HepG2 (cell line): Measurements from ENCODE around the gene UBXN1. TPM values are rescaled to one million over a fixed set of nuclear protein-coding genes. Genes with fewer than 3 reads are reported as not detected.

ENCODE experiments used
- DNMT1 ChIP-seq: sonication (generic); formaldehyde crosslinking; IDR thresholded peaks from 2 replicates; pipeline ENCODE4 v1.5.1; 2020; ENCODE audit warnings: mild to moderate bottlenecking, missing genetic modification reagents
- FOXC1 ChIP-seq: sonication (generic); formaldehyde crosslinking; IDR thresholded peaks from 2 replicates; pipeline ENCODE4 v1.8.0; 2022; ENCODE audit warnings: mild to moderate bottlenecking, missing genetic modification reagents, borderline replicate concordance
- GPN1 ChIP-seq: sonication (generic); formaldehyde crosslinking; IDR thresholded peaks from 2 replicates; pipeline ENCODE4 v1.5.1; 2020; ENCODE audit warnings: missing genetic modification reagents, borderline replicate concordance
- KLF6 ChIP-seq: IDR thresholded peaks from 2 replicates; pipeline ENCODE4 v1.8.0; 2016; ENCODE audit warnings: missing biosample characterization, missing genetic modification reagents
- KMT2B ChIP-seq: IDR thresholded peaks from 2 replicates; pipeline ENCODE4 v1.6.1; 2016; ENCODE audit warnings: missing genetic modification reagents, missing compliant biosample characterization
- MATR3 ChIP-seq: sonication (generic); formaldehyde crosslinking; IDR thresholded peaks from 2 replicates; pipeline ENCODE4 v1.4.0; 2020; ENCODE audit warnings: missing genetic modification reagents
- NCOA2 ChIP-seq: sonication (generic); formaldehyde crosslinking; IDR thresholded peaks from 2 replicates; pipeline ENCODE4 v1.8.0; 2022; ENCODE audit warnings: inconsistent platforms
- NFATC3 ChIP-seq: sonication (generic); formaldehyde crosslinking; IDR thresholded peaks from 2 replicates; pipeline ENCODE4 v1.5.1; 2020; ENCODE audit warnings: mild to moderate bottlenecking, missing genetic modification reagents
- RNF2 ChIP-seq: fragments of 450-650 bp; conservative IDR thresholded peaks from 2 replicates; pipeline ENCODE4 v1.6.1; 2016; ENCODE audit warnings: low read depth
- XRCC5 ChIP-seq: fragments of 200-400 bp; formaldehyde crosslinking; optimal IDR thresholded peaks from 2 replicates; pipeline ENCODE3; 2017; ENCODE audit warnings: mild to moderate bottlenecking, low read length
- ZBTB3 ChIP-seq: sonication (generic); formaldehyde crosslinking; IDR thresholded peaks from 2 replicates; pipeline ENCODE4 v1.4.0; 2020; ENCODE audit warnings: low read depth, mild to moderate bottlenecking, moderate library complexity, missing genetic modification reagents, borderline replicate concordance
- ZNF142 ChIP-seq: sonication (generic); formaldehyde crosslinking; IDR thresholded peaks from 2 replicates; pipeline ENCODE4 v1.4.0; 2020; ENCODE audit warnings: missing genetic modification reagents
- ZNF407 ChIP-seq: sonication (generic); formaldehyde crosslinking; IDR thresholded peaks from one replicate; pipeline ENCODE4 v1.5.1; 2020; ENCODE audit warnings: mild to moderate bottlenecking, missing genetic modification reagents; ENCODE audit errors: not compliant biosample characterization
- ZNF629 ChIP-seq: sonication (generic); formaldehyde crosslinking; conservative IDR thresholded peaks from 2 replicates; pipeline ENCODE4 v1.5.0; 2020; ENCODE audit warnings: missing genetic modification reagents
- polyA plus RNA-seq, 8 experiments: library from polyadenylated mRNA; depleted of rRNA in 3 of 8; stranded (reverse) in 7 of 8; unstranded in 1 of 8; fragments of >200 nt; fragmentation: Illumina TruSeq in 4 of 8; extraction: Trizol in 4 of 8; gene quantifications; 2 replicates each; pipeline versions ENCODE4 v1.2.1 to v1.2.3, GENCODE V29; 2011 to 2016; ENCODE audit warnings: low read depth in 4 of 8, missing spikeins in 1 of 8, mixed read lengths in 1 of 8; ENCODE audit not compliant: insufficient read depth in 1 of 8
- total RNA-seq, 5 experiments: library from RNA; depleted of rRNA; stranded (reverse); fragments of >200 nt; fragmentation: Illumina TruSeq; extraction: Trizol; gene quantifications; 2 replicates each; pipeline ENCODE4 v1.2.3, GENCODE V29; 2016; ENCODE audit warnings: low read depth in 1 of 5

The UBXN1 gene
- total and polyA plus RNA-seq, 2 of the 13 experiments (the other 11 are each of a cell fraction or from before 2014, with no cell fraction given), result 47.5 to 52.4 TPM

- TF ChIP-seq ZNF407 (CRISPR knock-in tag) (no peak), NCOA2 (CRISPR knock-in tag) (peak; percentile 59), GPN1 (CRISPR knock-in tag) (0 out of 2 replicates have a peak, but pooled peaks have one; percentile 17), ZBTB3 (CRISPR knock-in tag) (no peak; the same call in 1 of the 2 replicates), KLF6 (CRISPR knock-in tag) (peak; percentile 84; the same call in 1 of the 2 replicates), DNMT1 (CRISPR knock-in tag) (peak; percentile 75; the same call in 1 of the 2 replicates), NFATC3 (CRISPR knock-in tag) (0 out of 2 replicates have a peak, but pooled peaks have one; percentile 60), ZNF142 (peak; percentile 91), XRCC5 (peak; percentile 56), RNF2 (peak; percentile 99), KMT2B (CRISPR knock-in tag) (peak; percentile 75; the same call in 1 of the 2 replicates), ZNF629 (CRISPR knock-in tag) (peak; percentile 19; the same call in 1 of the 2 replicates), FOXC1 (CRISPR knock-in tag) (peak; percentile 93), MATR3 (CRISPR knock-in tag) (no peak)
These were observed 48.4 kb upstream of the UBXN1 start, which contains the start of gene HNRNPUL2 (continued) for GRCh38 chr11:62727165-62727871.
